PFSK-1 (cell line): ENCODE results near the gene EXOC6.

Source experiments
- FOXP2 ChIP-seq: optimal IDR thresholded peaks from 2 replicates; pipeline ENCODE3; 2011; ENCODE audit warnings: borderline replicate concordance, control low read depth, inconsistent platforms; ENCODE audit not compliant: insufficient read depth; ENCODE audit errors: extremely low read length, extremely low read depth
- POLR2AphosphoS5 ChIP-seq: IDR thresholded peaks from 2 replicates; pipeline ENCODE4 v1.6.1; 2012; ENCODE audit warnings: low read depth, mild to moderate bottlenecking, control low read depth, low read length, moderate library complexity
- REST ChIP-seq, 2 experiments: IDR thresholded peaks; 2 replicates each; pipeline versions ENCODE4 v1.6.1 to v1.8.0; 2011 to 2012; ENCODE audit warnings: low read depth in 2 of 2, low read length in 2 of 2, control low read depth in 1 of 2, inconsistent platforms in 1 of 2, mild to moderate bottlenecking in 1 of 2, moderate library complexity in 1 of 2; ENCODE audit not compliant: insufficient read depth in 1 of 2
- SIN3A ChIP-seq: IDR thresholded peaks from 2 replicates; pipeline ENCODE4 v1.6.1; 2012; ENCODE audit warnings: mild to moderate bottlenecking, low read length, moderate library complexity, borderline replicate concordance; ENCODE audit not compliant: insufficient read depth
- TAF1 ChIP-seq: IDR thresholded peaks from 2 replicates; pipeline ENCODE4 v1.6.1; 2012; ENCODE audit warnings: low read length, control low read depth, borderline replicate concordance; ENCODE audit not compliant: insufficient read depth

The EXOC6 gene

GRCh38 chr10:92995509-92995908 is 147.2 kb downstream of the EXOC6 start:
- TF ChIP-seq REST (IDR thresholded peaks at IDR 0.05; ENCODE audit: insufficient read depth in 1 of 2, low read depth in 2 of 2, low read length in 2 of 2) (no peak), FOXP2 (no peak), TAF1 (no peak), POLR2AphosphoS5 (no peak), SIN3A (no peak)

GRCh38 chr10:92997620-92998019 is 149.3 kb downstream of the EXOC6 start:
- TF ChIP-seq SIN3A (no peak), POLR2AphosphoS5 (no peak), TAF1 (no peak), FOXP2 (no peak), REST (IDR thresholded peaks at IDR 0.05; ENCODE audit: insufficient read depth in 1 of 2, low read depth in 2 of 2, low read length in 2 of 2) (no peak)

GRCh38 chr10:92999191-92999590 is 150.9 kb downstream of the EXOC6 start:
- TF ChIP-seq TAF1, result no peak
- TF ChIP-seq REST (IDR thresholded peaks at IDR 0.05; ENCODE audit: insufficient read depth in 1 of 2, low read depth in 2 of 2, low read length in 2 of 2), result no peak
- TF ChIP-seq SIN3A, result no peak
- TF ChIP-seq FOXP2, result no peak
- TF ChIP-seq POLR2AphosphoS5, result no peak

GRCh38 chr10:93006435-93007039 is 158.2 kb downstream of the EXOC6 start:
- TF ChIP-seq FOXP2 (no peak), TAF1 (no peak), SIN3A (no peak), REST (IDR thresholded peaks at IDR 0.05; ENCODE audit: insufficient read depth in 1 of 2, low read depth in 2 of 2, low read length in 2 of 2) (no peak), POLR2AphosphoS5 (no peak)
